ENCODE data around the gene CTIF. TPM values are rescaled to one million over a fixed set of nuclear protein-coding genes. Genes with fewer than 3 reads are reported as not detected.

The CTIF gene
- total RNA-seq, 1 donor from 2014 or later: 19.5 TPM

- DNase-seq: no peak
Observed at GRCh38 chr18:48835745-48836170, 296.9 kb downstream of the CTIF start.

GRCh38 chr18:48836231-48836805 is 297.5 kb downstream of the CTIF start:
- no peak for DNase-seq

GRCh38 chr18:48836806-48837615 is 298.2 kb downstream of the CTIF start:
- DNase-seq: no peak

GRCh38 chr18:48837676-48838075 is 298.8 kb downstream of the CTIF start:
- DNase-seq: no peak

- no peak for DNase-seq
Observed at GRCh38 chr18:48838166-48838775, 299.4 kb downstream of the CTIF start.

- DNase-seq: no peak
Observed at GRCh38 chr18:48838921-48839818, 300.3 kb downstream of the CTIF start.

GRCh38 chr18:48839819-48840490 is 301.1 kb downstream of the CTIF start:
- DNase-seq: no peak

GRCh38 chr18:48840491-48840877 is 301.7 kb downstream of the CTIF start:
- DNase-seq: no peak

GRCh38 chr18:48841381-48842258 is 302.8 kb downstream of the CTIF start:
- DNase-seq: no peak

GRCh38 chr18:48842259-48843061 is 303.6 kb downstream of the CTIF start:
- DNase-seq: peak; percentile 13

- DNase-seq: no peak
Observed at GRCh38 chr18:48843162-48843561, 304.3 kb downstream of the CTIF start.

- no peak for DNase-seq
Observed at GRCh38 chr18:48843596-48843995, 304.8 kb downstream of the CTIF start.

- DNase-seq: no peak
Observed at GRCh38 chr18:48844271-48844670, 305.4 kb downstream of the CTIF start.

- no peak for DNase-seq
Observed at GRCh38 chr18:48845174-48845573, 306.3 kb downstream of the CTIF start.

- no peak for DNase-seq
Observed at GRCh38 chr18:48846423-48846932, 307.6 kb downstream of the CTIF start.

- no peak for DNase-seq
Observed at GRCh38 chr18:48847807-48848486, 309.1 kb downstream of the CTIF start.

- DNase-seq: peak; percentile 33
Observed at GRCh38 chr18:48848641-48849143, 309.9 kb downstream of the CTIF start.

GRCh38 chr18:48850822-48851598 is 312.2 kb downstream of the CTIF start:
- peak; percentile 10 for DNase-seq

Measured in skin of body (tissue), 2 donors.